Panc1 (cell line): ENCODE measurements around the gene THEM5. TPM values are rescaled to one million over a fixed set of nuclear protein-coding genes. Genes with fewer than 3 reads are reported as not detected.

ENCODE experiments used
- ATAC-seq: fragments of 200-7000 bp; cut with Tn5 transposase; 2 replicates; pipeline ENCODE4 v1.9.1; 2020; ENCODE audit warnings: mild to moderate bottlenecking, moderate library complexity
- BruUV-seq: library from RNA; stranded (reverse); fragments of 400-500 nt; replicated peaks from 2 replicates; lab custom pipeline; 2021; lab: Mats Ljungman, UMichigan
- CTCF ChIA-PET: fragments of 300-600 bp; sonication (Branson Sonifier 250); formaldehyde crosslinking; loops from one replicate; lab custom pipeline; 2022; ENCODE audit warnings: antibody characterized with exemption; lab: Charles Lee
- POLR2A ChIA-PET: fragments of 300-600 bp; sonication (Branson Sonifier 250); formaldehyde crosslinking; loops from one replicate; lab custom pipeline; 2022; ENCODE audit warnings: antibody characterized with exemption; lab: Charles Lee
- DNase-seq: peaks from one replicate; pipeline ENCODE4 v3.0.0-alpha.2; 2010; ENCODE audit warnings: low read depth, low spot score
- H3K27ac ChIP-seq: 2 replicates; pipeline ENCODE4 v1.5.1; 2011; ENCODE audit warnings: mild to moderate bottlenecking, low read length, inconsistent platforms
- H3K27me3 ChIP-seq: fragments of 200-500 bp; sonication (Bioruptor generic); 2 replicates; pipeline ENCODE4 v1.6.0; 2014; ENCODE audit warnings: low read length, inconsistent platforms; ENCODE audit not compliant: control insufficient read depth, insufficient read depth
- H3K36me3 ChIP-seq: fragments of 200-500 bp; sonication (Bioruptor generic); 2 replicates; pipeline ENCODE4 v1.5.1; 2014; ENCODE audit warnings: inconsistent platforms, mild to moderate bottlenecking, low read length, moderate library complexity; ENCODE audit not compliant: control insufficient read depth, insufficient read depth
- H3K4me1 ChIP-seq: 2 replicates; pipeline ENCODE4 v1.5.1; 2011; ENCODE audit warnings: inconsistent platforms, mild to moderate bottlenecking, low read length, moderate library complexity; ENCODE audit not compliant: control insufficient read depth, insufficient read depth
- H3K4me3 ChIP-seq, 2 experiments: 2 replicates each; pipeline ENCODE4 v1.5.1; 2011 to 2012; ENCODE audit warnings: low read depth in 2 of 2, low read length in 2 of 2, mild to moderate bottlenecking in 2 of 2, inconsistent platforms in 1 of 2, moderate library complexity in 1 of 2
- H3K9me3 ChIP-seq: fragments of 200-500 bp; sonication (Bioruptor generic); 2 replicates; pipeline ENCODE4 v1.5.1; 2014; ENCODE audit warnings: low read depth, mild to moderate bottlenecking, inconsistent platforms, low read length, moderate library complexity; ENCODE audit not compliant: control insufficient read depth, insufficient read depth
- POLR2AphosphoS5 ChIP-seq: IDR thresholded peaks from 2 replicates; pipeline ENCODE4 v1.6.1; 2012; ENCODE audit warnings: mild to moderate bottlenecking, low read depth, low read length, moderate library complexity
- SIN3A ChIP-seq: IDR thresholded peaks from 2 replicates; pipeline ENCODE4 v1.6.1; 2012; ENCODE audit warnings: low read depth, mild to moderate bottlenecking, low read length, moderate library complexity, borderline replicate concordance; ENCODE audit not compliant: insufficient read depth
- TCF7L2 ChIP-seq: IDR thresholded peaks from 2 replicates; pipeline ENCODE4 v1.6.1; 2011; ENCODE audit warnings: mild to moderate bottlenecking, low read depth, low read length, inconsistent platforms
- in situ Hi-C: cut with HindIII; loops from 2 replicates; pipeline ENCODE4 v1.10.0; 2016; ENCODE audit warnings: low sequenced_read_pairs, low pct_unique_long_range_greater_than_20kb
- intact Hi-C: fragments of 100-400 bp; cut with micrococcal nuclease; formaldehyde crosslinking; loops from one replicate; pipeline ENCODE4 v1.10.0; 2022; ENCODE audit not compliant: unreplicated experiment
- total RNA-seq: library from RNA; stranded (reverse); gene quantifications from one replicate; pipeline ENCODE4 v1.2.1, GENCODE V29; 2021; ENCODE audit not compliant: unreplicated experiment
- TF ChIP-seq, protein P1 (sequence below), 2 experiments: IDR thresholded peaks; 2 replicates each; pipeline ENCODE4 v1.6.1; 2011 to 2012; ENCODE audit warnings: low read depth in 2 of 2, control low read depth in 1 of 2, low read length in 1 of 2, mild to moderate bottlenecking in 1 of 2, moderate library complexity in 1 of 2; ENCODE audit not compliant: insufficient read depth in 1 of 2
- TF ChIP-seq, protein P2 (sequence below): fragments of 450-650 bp; IDR thresholded peaks from 2 replicates; pipeline ENCODE4 v1.5.1; 2017; ENCODE audit warnings: mild to moderate bottlenecking

The THEM5 gene
- total RNA-seq, 1 experiment from 2014 or later, result not detected

- intact Hi-C loops (no loop called here), in situ Hi-C loops (no loop called here)
- no peaks in the 10 kb centered on the region for H3K27me3 ChIP-seq
- POLR2A ChIA-PET, result interaction anchor here (0.7 kb wide), 1 partner anchor 94 kb away, joined by 9 read pairs; no protein-coding TSS in a partner anchor
- H3K4me1 ChIP-seq, result no peaks in the 10 kb centered on the region
- CTCF ChIA-PET, result no interaction called here
- no peak overlapping the region for H3K4me3 ChIP-seq
- no peak for TF ChIP-seq SIN3A
- TF ChIP-seq, protein P1, sequence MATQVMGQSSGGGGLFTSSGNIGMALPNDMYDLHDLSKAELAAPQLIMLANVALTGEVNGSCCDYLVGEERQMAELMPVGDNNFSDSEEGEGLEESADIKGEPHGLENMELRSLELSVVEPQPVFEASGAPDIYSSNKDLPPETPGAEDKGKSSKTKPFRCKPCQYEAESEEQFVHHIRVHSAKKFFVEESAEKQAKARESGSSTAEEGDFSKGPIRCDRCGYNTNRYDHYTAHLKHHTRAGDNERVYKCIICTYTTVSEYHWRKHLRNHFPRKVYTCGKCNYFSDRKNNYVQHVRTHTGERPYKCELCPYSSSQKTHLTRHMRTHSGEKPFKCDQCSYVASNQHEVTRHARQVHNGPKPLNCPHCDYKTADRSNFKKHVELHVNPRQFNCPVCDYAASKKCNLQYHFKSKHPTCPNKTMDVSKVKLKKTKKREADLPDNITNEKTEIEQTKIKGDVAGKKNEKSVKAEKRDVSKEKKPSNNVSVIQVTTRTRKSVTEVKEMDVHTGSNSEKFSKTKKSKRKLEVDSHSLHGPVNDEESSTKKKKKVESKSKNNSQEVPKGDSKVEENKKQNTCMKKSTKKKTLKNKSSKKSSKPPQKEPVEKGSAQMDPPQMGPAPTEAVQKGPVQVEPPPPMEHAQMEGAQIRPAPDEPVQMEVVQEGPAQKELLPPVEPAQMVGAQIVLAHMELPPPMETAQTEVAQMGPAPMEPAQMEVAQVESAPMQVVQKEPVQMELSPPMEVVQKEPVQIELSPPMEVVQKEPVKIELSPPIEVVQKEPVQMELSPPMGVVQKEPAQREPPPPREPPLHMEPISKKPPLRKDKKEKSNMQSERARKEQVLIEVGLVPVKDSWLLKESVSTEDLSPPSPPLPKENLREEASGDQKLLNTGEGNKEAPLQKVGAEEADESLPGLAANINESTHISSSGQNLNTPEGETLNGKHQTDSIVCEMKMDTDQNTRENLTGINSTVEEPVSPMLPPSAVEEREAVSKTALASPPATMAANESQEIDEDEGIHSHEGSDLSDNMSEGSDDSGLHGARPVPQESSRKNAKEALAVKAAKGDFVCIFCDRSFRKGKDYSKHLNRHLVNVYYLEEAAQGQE (IDR thresholded peaks at IDR 0.05; ENCODE audit: insufficient read depth in 1 of 2, low read depth in 2 of 2, low read length in 1 of 2), result no peak
- TF ChIP-seq POLR2AphosphoS5, result no peak
- TF ChIP-seq TCF7L2, result no peak
- H3K36me3 ChIP-seq, result no peaks in the 10 kb centered on the region
- DNase-seq (no peak), ATAC-seq (no peak)
- BruUV-seq, result no TSS peak
- H3K9me3 ChIP-seq, result no peaks in the 10 kb centered on the region
- H3K27ac ChIP-seq, result no peak overlapping the region
Measured at GRCh38 chr1:151852733-151853132, 779 bp downstream of the THEM5 start.

GRCh38 chr1:151851886-151852285, 1.6 kb downstream of the THEM5 start:
- ATAC-seq (no peak), DNase-seq (no peak)
- BruUV-seq, result no TSS peak
- Histone ChIP-seq H3K4me3 (no peak overlapping the region), H3K27ac (no peak overlapping the region), H3K27me3 (no peaks in the 10 kb centered on the region), H3K9me3 (no peaks in the 10 kb centered on the region), H3K36me3 (no peaks in the 10 kb centered on the region), H3K4me1 (no peaks in the 10 kb centered on the region)
- CTCF ChIA-PET, result no interaction called here
- no peak for TF ChIP-seq SIN3A
- TF ChIP-seq POLR2AphosphoS5, result no peak
- TF ChIP-seq, protein P2, sequence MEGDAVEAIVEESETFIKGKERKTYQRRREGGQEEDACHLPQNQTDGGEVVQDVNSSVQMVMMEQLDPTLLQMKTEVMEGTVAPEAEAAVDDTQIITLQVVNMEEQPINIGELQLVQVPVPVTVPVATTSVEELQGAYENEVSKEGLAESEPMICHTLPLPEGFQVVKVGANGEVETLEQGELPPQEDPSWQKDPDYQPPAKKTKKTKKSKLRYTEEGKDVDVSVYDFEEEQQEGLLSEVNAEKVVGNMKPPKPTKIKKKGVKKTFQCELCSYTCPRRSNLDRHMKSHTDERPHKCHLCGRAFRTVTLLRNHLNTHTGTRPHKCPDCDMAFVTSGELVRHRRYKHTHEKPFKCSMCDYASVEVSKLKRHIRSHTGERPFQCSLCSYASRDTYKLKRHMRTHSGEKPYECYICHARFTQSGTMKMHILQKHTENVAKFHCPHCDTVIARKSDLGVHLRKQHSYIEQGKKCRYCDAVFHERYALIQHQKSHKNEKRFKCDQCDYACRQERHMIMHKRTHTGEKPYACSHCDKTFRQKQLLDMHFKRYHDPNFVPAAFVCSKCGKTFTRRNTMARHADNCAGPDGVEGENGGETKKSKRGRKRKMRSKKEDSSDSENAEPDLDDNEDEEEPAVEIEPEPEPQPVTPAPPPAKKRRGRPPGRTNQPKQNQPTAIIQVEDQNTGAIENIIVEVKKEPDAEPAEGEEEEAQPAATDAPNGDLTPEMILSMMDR, result no peak
- in situ Hi-C loops, result no loop called here
- POLR2A ChIA-PET, result interaction anchor here (0.7 kb wide), 2 partner anchors 62 to 95 kb away, joined by 4 to 9 read pairs; partner anchors contain the start of gene TDRKH
- intact Hi-C loops, result no loop called here

DNA sequence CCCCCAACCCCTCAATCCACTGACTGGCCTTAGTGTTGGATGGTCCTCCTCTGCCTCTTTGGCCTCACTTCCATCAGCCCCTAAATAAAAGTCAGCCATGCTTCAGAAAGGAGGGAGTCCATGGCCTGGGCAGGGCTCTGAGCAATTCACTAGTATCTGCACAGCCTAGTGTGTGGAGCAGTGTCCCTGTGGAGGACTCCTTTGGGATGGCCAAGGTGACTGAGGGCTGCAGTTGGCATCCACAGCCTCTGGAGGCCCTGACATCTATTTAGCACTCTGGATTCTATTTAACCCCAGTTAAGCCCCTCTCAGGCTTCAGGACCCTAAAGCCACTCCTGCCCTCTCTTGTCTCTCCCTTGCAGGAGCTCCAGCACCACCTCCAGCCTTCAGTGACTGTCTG, 3.6 kb downstream of the THEM5 start:
- intact Hi-C loops (no loop called here), in situ Hi-C loops (no loop called here)
- DNase-seq (no peak), ATAC-seq (no peak)
- Histone ChIP-seq H3K36me3 (no peaks in the 10 kb centered on the region), H3K27me3 (no peaks in the 10 kb centered on the region), H3K27ac (no peak overlapping the region), H3K4me3 (no peak overlapping the region), H3K4me1 (no peaks in the 10 kb centered on the region), H3K9me3 (no peaks in the 10 kb centered on the region)
- no peak for TF ChIP-seq SIN3A
- no peak for TF ChIP-seq TCF7L2
- TF ChIP-seq, protein P1 (IDR thresholded peaks at IDR 0.05; ENCODE audit: insufficient read depth in 1 of 2, low read depth in 2 of 2, low read length in 1 of 2), result no peak
- TF ChIP-seq, protein P2, result no peak
- no peak for TF ChIP-seq POLR2AphosphoS5
- ChIA-PET POLR2A (no interaction called here), CTCF (no interaction called here)
- no TSS peak for BruUV-seq
